Muscle of back (tissue), 11 donors: ENCODE data around the gene SLC38A11. TPM values are rescaled to one million over a fixed set of nuclear protein-coding genes. Genes with fewer than 3 reads are reported as not detected.
A peak's percentile ranks its signal among the peaks of the same experiment; 100 is the strongest.

Experiments
- DNase-seq, 3 donors: peaks; one replicate each; pipeline versions ENCODE4 v3.0.0 to v3.0.0-alpha.2; 2013
- polyA plus RNA-seq, 10 donors: library from polyadenylated mRNA; unstranded; fragments of 120-200 nt; gene quantifications; one replicate each; pipeline ENCODE4 v1.2.1, GENCODE V29; 2013; ENCODE audit not compliant: insufficient read length in 10 of 10

The SLC38A11 gene
- polyA plus RNA-seq, 10 donors = 0.34 to 1.2 (median 0.66) TPM

DNA sequence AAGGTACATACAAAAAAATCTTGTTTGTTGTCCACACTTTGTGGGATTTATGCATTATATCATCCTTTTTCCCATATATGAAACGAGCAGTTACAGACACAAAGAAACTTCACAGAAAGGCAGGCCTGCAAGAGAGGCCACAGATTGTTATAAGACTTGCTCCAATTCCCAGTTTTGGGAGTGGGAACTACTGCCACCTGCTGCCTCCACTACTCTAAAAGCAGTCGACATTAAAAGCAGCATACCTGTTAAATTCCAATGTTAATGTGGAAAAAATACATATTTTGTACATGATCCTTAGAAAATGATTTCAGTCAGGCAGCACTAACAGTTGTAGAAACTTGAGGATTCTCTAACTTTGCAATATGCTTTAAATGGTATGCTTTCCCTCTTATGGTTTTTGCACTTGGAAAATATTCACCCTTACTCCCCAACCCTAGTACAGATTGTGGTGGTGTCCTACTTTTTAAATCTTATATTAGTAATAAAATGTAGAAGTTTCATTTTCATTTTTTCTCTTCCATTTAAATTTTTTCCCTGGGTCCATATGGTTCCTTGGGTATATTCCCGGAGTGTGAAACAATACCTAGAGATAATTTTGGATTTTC lies 37.9 kb downstream of the SLC38A11 start:
- DNase-seq = peak in 2 of 3 donors; percentile 40 to 66

DNA sequence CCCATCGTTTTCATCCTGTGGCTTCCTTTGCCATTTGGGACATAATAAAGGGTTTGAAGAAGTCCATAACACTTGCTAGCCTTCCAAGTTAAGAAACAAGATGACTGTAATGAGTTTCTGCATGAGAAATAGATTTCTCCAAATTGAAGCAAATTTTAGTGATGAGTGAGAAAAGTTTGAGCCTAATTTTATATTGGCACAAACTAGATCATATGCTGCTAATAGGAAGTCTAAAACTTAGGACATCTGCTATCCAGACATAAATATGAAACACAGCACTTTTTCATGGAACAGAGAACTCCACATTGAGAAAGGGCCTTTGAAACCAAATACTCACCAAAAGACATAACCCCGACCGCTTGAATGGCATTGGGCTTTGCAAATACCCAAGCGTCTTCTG lies 39.8 kb downstream of the SLC38A11 start:
- DNase-seq = no peak

DNA sequence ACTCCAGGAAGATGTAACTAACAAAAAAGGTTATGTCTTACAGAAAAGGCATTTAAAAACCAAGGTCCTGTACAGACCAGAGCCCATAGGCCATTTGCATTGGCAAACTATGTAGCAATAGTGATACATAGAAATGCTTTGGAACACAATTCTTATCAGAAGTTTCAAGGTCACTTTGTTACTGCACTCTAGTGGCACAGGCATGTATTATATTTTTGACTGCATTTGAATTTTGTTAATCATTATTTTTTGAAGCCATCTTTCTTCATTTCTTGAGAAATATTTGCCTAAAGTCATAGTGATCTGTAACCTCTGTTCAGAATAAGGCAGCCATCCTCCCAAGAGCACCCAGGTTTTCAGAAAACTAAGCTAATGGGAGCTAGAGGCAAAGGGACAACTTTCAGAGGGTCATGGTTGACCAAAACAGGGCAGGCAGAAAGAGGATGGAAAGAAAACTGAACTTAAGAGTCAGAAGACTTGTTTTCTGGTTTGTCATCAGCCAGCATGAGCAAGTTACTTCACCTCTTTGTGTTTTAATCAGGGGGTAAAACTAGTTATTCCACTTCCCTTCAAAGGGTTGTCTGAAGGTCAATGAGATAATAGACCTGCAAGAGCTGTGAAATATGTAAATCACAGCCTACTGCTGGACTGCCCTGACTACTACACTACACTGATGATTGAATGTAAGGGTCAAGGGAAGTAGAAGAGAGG lies 41.5 kb downstream of the SLC38A11 start:
- peak in 1 of 3 donors; percentile 33 for DNase-seq

DNA sequence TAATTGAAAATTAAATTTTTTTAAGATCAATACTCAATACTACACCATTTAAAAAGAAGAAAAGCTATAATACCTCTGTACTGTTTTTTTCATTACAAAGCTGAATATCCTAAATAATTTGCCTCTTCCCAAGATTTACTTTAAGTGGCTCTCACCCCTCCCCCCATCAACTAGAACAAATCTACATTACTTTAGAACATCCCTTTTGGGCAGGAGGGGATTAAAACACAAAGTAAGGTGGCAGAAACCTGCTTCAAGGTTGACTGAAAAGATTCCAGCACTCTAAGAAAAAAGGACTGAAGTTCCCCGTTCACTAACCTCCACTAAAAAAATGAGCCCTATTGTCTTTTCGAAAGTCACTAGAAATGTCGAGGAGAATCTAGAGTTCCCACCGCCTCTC lies 42.3 kb downstream of the SLC38A11 start:
- no peak for DNase-seq

DNA sequence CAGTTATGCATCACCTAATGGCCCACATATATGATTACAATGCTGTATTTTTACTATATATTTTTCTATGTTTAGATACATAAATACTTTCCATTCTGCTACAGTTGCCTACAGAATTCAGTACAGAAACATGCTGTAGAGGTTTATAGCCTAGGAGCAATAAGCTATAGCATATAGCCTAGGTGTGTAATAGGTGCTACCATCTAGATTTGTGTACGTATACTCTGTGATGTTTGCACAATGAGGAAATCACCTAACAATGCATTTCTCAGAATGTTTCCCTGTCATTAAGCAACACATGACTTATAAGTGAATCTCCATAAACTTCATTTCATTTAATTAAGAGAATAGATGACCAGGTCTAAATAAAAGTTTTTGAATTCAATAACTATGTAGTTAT lies 43.5 kb downstream of the SLC38A11 start:
- no peak for DNase-seq

DNA sequence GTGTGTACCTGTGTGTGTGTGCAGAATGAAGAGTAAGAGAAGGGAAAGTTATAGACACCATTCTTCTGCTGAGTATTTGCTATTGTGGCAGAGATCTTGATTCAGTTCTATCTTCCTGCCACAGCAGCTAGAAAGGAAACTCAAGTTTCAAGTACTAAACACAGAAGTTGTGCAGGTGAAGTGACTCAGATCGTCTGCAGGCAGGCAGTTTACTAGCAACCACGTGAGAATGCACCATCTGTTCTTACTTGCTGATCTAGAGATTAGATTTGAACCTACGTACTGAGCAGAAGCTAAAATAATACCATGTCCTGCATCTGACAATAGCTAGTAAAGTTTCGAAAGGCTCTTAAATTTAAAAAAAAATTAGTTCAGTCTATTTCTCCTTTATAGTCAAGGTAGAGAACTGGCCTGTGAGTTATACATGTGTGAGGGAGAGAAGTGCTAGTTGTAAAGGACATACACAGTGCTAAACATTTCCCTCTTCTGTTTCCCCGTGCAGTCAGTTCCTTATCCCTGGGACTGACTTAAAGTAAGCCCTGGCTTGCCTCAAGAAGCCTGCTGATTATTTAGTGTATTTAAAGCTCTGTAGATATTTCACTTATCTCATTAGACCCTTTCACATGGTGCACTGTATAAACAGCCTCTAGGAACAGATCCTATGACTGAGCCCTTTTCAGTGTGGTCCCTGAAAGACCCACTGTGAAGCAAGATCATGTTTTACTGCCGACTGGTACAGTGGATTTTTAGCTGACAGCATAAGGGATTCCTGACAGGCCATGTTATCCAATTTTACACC lies 45.0 kb downstream of the SLC38A11 start:
- no peak for DNase-seq

DNA sequence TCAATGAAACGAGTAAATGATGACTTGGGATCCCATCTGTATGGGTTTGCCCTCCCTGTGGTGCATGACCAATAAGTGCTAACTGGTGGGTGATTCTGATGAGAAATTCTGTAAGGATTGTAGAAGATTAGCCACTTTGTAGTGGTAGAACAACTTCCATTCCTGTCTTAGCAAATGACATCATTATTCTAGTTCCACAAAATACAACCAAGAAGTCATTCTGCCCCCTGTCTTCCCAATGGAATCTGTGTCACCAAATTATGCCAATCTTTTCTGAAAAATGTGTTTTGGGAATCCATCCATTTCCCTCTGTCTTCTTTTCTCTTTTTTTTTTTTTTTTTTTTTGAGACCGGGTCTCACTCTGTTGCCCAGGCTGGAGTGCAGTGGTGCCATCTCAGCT lies 48.4 kb downstream of the SLC38A11 start:
- no peak for DNase-seq

DNA sequence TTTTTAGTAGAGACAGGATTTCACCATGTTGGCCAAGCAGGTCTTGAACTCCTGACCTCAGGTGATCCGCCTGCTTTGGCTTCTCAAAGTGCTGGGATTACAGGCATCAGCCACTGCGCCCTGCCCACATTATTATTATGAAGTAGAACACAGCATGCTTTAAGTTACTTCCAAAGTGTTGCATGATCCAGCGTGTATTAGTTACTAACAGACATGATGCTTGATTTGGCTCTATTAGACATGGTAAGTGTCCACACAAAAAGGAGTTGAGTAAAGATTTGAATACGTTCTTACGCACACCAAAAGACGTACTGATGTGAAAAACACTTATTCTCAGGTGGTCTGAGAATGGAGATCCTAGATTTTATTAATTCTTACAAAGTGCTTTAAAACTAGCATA lies 50.0 kb downstream of the SLC38A11 start:
- no peak for DNase-seq

DNA sequence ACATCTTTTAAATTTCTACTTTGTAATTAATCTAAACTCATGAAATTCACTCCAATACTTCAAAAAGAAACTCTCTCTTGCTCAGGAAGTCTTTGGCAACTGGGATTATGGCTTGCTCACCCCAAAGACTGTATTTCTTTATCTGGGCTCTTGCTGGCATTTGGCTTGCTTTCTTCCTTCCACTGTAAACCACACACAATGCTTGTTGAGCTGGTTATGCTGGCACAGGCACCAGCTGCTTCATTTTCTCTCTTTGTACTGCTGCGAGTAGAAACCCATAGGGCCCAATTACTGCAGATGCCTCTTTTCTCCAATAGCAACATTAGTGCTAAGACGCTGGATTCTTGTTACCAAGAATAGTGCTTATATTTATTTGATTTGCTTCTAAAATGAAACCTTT lies 51.4 kb downstream of the SLC38A11 start:
- no peak for DNase-seq

DNA sequence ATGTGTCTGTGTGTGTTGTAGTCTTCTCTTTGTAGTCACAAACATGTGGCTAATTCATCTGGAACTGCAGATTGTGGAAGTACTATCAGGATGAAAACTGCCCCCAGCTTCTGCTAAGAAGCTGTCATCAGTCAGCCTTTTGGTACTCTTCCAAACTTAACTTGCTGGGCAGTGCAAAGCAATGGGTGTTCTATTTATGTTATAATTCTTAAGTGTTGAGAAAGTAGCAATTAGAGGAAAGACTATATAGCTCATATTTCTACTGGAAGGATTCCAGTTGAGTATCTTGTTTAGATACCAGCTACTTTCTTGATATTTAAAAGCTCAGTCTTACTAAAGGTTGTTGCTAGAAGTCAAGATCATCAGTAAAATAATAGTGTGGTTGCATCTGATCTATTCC lies 52.1 kb downstream of the SLC38A11 start:
- DNase-seq = peak in 1 of 3 donors; percentile 68

DNA sequence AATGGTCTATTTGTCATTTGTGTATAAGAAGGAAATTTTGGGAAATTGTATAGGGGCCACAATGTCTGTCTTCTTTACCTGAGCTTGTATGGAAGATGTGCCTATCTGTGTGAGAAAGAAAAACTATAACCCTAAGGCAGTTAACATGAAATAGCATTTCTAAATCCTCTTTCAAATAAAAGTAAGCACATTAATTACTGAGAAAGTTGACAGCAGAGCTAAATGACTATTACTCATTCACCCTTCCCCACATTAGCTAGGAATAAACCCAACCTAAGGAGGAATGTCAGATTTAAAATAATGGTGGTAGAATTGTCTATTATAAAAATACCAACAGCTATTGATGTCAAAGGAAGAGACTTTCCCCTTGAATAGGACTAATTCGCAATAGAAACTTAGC lies 56.2 kb downstream of the SLC38A11 start:
- no peak for DNase-seq

DNA sequence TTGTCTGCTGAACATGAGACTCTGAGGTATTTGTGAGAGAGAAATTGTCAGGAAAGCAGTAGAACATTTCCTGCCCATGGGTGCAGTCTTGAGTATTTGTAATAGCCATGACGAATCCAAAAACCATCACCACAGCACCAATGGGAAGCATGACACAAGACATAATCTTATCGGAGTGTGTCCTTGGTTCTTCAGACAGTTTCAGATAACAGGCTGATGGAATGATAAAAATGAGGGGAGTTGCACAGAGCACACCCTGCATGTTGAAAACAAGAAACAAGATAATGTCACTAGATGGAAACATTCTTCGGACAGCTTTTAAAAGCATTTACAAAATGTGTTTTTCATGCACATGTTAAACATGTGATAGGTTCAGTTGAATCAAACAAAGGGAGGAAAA lies 56.9 kb downstream of the SLC38A11 start:
- no peak for DNase-seq

DNA sequence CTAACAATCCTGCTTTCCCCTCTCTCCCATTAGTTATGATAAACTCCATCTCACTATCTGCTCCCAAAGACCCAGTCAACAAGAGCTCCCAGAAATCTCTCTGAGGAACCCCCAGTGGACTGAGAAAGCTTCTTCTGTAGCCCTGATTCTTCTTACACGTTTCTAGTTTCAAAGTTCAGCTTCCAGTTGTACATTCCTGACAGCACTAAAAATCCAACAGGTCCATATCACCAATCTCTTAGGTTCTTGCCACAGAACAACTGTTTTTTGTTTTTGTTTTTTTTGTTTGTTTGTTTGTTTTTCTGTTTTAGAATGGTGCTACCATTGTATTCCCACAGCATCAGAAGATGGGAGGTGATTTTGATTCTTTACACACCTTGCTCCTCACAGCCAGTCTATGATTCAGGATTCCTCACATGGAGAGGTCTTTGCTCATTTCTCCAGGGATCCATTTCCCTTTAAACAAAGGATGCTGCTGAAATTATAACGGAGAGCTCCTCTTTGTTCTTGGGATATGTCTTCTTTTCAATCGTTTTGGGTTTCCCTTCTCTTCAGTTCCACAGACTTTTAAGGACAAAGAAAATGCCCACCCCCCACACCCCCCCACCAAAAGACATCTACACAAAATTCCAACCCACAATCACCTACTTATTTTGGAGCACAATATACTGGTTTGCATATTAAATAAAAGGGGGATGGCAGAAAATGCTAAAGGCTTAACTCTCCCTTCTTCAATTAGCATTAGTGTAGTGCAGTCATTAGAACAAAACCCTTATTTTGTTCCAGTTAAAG lies 57.7 kb downstream of the SLC38A11 start:
- DNase-seq = no peak

DNA sequence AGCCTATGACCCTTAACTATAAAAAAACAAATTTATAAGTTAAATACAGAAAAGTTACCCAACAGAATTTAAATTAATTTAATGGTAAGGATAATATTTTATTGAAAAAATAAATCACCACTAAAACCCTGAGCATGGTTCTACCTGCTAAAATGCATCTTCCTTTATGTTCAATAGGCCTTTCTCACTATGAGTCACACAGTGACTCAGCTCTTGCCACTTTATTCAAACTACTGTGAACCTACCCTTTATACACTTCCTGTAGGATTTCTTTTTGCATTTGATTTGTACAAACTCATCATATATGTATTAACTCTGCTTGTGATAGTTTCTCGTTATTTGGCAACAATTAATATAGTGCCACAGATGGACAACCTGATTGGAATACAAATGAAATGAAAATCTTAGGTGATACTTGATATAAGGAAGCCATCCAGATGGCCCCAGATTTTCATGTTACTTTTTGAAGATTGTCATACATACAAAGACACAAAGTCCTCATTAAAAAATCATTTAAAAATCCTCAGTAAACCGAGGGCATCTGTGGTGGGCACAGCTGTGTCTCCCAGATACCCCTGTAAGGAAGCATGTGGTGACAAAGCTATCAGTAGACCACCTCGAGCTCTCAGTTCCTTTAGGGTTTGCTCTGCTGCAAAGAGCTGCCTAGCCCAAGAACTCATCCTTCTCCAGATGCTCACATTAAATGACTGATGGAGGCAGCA lies 58.5 kb downstream of the SLC38A11 start:
- no peak for DNase-seq

DNA sequence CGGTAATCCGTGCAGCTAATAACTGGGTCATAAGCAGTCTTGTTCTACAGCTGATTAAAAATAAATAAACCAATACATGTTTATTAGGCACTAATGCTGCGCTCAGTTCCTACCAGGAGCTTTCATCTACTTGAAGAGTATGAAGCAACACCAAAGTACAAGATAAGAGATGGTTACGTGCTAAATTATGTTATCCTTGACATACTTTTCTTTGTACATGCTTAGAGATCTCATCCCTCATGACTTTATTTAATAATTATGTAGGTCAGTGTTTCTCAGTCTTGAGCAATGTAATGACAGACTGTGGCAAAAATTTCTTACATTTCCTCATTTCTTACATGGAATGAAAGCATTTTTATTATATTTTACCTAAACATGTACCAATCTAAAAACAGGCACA lies 59.1 kb downstream of the SLC38A11 start:
- DNase-seq = no peak

DNA sequence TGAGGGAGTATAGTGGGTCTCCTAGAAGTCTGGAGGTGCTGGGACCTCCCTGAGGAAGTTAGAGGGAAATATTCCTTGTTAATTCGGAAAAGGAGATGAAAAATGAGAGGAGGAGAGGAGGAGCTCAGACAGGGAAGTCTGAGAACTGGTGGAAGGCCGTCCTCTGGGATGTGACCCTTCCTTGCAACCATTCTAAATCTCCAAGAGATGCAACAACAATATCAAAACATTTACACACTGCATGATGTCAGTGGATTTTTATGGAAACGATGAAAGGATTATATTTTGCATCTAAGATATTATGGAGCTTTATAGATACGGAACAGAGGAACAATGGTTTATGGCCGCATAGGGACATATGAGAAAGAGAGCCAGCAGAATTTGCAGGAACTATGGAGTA lies 63.9 kb downstream of the SLC38A11 start:
- peak in 2 of 3 donors; percentile 47 to 81 for DNase-seq

DNA sequence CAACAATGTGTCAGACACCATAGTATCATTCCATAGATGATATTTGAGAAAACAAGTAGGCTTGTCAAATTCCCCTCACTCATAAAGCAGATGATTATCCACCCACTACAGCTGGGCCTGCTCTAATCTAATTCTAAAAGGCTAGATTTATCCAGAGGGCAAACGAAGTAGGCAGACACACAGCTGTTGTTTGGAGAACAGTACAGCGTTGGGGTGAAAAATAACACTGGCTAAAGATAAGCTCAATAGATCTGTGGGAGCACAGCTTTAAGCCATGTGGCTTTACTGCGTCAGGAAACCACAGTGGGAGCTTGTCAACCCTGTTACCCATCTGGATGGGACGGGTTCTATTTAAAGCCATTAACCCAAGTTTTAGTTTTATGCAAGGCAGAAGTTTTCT lies 64.8 kb downstream of the SLC38A11 start:
- DNase-seq = peak in 1 of 3 donors; percentile 30

DNA sequence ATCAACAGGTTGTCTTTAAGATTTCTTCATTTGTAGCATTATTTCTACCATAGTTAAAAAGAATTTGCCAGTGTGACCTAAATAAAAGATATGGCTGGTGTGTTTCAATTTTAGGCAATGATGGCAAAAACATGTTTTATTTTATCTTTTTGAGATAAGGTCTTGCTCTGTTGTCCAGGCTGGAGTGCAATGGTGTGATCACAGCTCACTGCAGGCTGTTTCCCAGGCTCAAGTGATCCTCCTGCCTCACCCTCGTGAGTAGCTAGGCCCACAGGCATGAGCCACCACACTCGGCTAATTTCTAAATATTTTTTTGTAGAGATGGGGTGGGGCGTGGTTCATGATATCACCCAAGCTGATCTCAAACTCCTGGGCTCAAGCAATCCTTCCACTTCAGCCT lies 66.7 kb downstream of the SLC38A11 start:
- no peak for DNase-seq

DNA sequence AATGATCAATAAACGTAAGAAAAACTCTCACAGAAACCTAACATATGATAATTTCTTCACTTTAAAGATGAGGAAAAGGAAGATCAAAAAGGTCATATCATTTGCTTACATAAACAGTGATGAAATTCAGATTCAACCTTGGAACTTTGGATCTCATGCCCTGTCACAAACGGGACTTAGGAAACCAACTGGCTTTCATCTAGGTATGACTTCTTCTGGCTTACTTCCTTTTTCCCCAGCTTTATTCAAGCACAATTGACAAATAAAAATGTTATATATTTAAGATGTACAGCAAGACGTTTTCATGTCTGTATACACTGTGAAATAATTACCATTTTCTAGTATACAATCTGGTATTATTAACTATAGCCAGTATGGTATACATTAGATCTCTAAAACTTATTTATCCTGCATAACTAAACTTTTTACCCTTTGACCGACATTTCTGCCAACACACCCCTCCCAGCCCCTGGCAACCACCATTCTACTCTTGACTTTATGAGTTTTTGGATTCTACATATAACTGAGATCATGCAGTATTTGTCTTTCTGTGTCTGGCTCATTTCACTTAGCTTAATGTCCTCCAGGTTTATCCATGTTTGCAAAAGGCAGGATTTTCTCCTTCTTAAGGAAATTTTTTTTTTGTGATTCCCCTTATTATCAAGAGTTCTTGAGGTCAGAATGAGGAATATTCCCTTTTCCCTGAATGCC lies 67.7 kb downstream of the SLC38A11 start:
- no peak for DNase-seq

DNA sequence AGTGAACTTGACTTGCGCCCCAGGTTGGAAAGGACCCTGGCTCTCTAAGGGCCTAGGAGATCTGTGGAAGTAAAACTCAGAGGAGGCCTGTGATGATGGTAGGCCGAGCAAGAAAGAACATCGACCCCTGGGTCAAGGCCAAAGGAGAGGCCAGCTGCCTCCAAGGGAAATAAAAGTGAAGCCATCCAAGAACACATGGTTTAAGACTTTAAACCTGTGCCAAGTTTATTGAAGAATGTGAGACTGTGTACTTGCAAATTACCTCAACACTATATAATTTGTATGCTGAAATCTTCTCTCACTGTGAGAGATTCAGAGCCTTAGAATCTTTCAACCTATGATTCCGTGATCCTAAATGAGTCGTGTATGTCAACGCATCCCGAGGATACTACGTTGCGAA lies 73.0 kb downstream of the SLC38A11 start:
- DNase-seq = peak in 1 of 3 donors; percentile 39

DNA sequence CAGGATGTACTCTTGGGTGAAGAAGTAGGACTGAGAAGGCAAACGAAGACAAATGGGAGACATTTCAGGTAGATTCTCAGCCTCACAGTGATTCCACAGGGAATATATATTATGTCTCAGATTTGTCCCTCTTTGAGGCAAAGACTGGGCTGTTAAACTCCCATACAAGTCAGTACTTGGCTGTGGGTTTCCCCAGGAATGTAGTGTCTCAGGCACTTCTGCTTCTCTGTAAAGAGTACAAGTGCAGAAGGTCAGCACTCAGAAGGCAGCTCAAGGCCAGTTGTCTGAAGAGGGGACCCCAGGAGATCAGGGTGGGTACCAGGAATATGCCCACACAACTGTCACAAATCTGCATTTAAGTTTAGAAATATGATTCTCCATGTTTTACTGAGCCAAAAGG lies 73.8 kb downstream of the SLC38A11 start:
- no peak for DNase-seq
